Endometrial microvascular endothelial cells (primary cell): ENCODE measurements around the gene PRAMEF13. TPM values are rescaled to one million over a fixed set of nuclear protein-coding genes. Genes with fewer than 3 reads are reported as not detected.
"Not testable (repeated sequence)": the region's sequence is repeated elsewhere in the genome, so short reads cannot be mapped to it uniquely, and the experiment has no call there.

Experiments used
- in situ Hi-C: cut with HindIII; loops from 2 replicates; pipeline ENCODE4 v1.10.0; 2017; ENCODE audit warnings: low sequenced_read_pairs, low pct_unique_long_range_greater_than_20kb; ENCODE audit errors: inconsistent ontology term
- total RNA-seq: library from RNA; depleted of rRNA; stranded (reverse); fragments of >200 nt; gene quantifications from one replicate; pipeline ENCODE4 v1.2.3, GENCODE V29; 2015; ENCODE audit errors: inconsistent ontology term

PRAMEF13 gene
- total RNA-seq, 1 donor from 2014 or later, result not detected

- in situ Hi-C loops, result not testable (repeated sequence)
Measured at GRCh38 chr1:13219203-13219602, 18.0 kb upstream of the PRAMEF13 start.

GRCh38 chr1:13216619-13217018 is 15.4 kb upstream of the PRAMEF13 start:
- in situ Hi-C loops, result not testable (repeated sequence)

GRCh38 chr1:13208712-13209111 is 7.5 kb upstream of the PRAMEF13 start:
- in situ Hi-C loops, result not testable (repeated sequence)

GRCh38 chr1:13171548-13171947 is 29.7 kb downstream of the PRAMEF13 start, which contains the start of gene PRAMEF9:
PRAMEF9 (plus strand) TSS chr1:13171848; CDS start chr1:13175281, 3,433 bp downstream.
- in situ Hi-C loops, result not testable (repeated sequence)

GRCh38 chr1:13165531-13165930 is 35.7 kb downstream of the PRAMEF13 start, which contains the start of gene HNRNPCL4:
HNRNPCL4 (minus strand) TSS chr1:13165631; CDS start chr1:13165467, 164 bp downstream.
- in situ Hi-C loops, result not testable (repeated sequence)

- in situ Hi-C loops, result not testable (repeated sequence)
Measured at GRCh38 chr1:13155909-13156308, 45.3 kb downstream of the PRAMEF13 start, which contains the start of gene PRAMEF26. PRAMEF26 (minus strand) TSS chr1:13156009; CDS start chr1:13153095, 2,914 bp downstream.

Other genes starting within 250 kb of the PRAMEF13 start
- not detected for gene PRAMEF27, start 144.8 kb downstream of the PRAMEF13 start, total RNA-seq
- gene HNRNPCL3, start 140.6 kb downstream of the PRAMEF13 start, total RNA-seq, result not detected
- gene PRAMEF25, start 130.6 kb downstream of the PRAMEF13 start, total RNA-seq, result not detected
- gene HNRNPCL2, start 84.6 kb downstream of the PRAMEF13 start, total RNA-seq, result not detected
- not detected for gene PRAMEF26, start 45.4 kb downstream of the PRAMEF13 start, total RNA-seq
- gene HNRNPCL4, start 35.8 kb downstream of the PRAMEF13 start, total RNA-seq, result not detected
- not detected for gene PRAMEF9, start 29.6 kb downstream of the PRAMEF13 start, total RNA-seq
- not detected for gene PRAMEF18, start 24.7 kb upstream of the PRAMEF13 start, total RNA-seq
- not detected for gene PRAMEF5, start 52.8 kb upstream of the PRAMEF13 start, total RNA-seq
- not detected for gene PRAMEF8, start 83.7 kb upstream of the PRAMEF13 start, total RNA-seq
- not detected for gene PRAMEF33, start 102.1 kb upstream of the PRAMEF13 start, total RNA-seq
- not detected for gene PRAMEF15, start 114.2 kb upstream of the PRAMEF13 start, total RNA-seq
- gene PRAMEF14, start 145.7 kb upstream of the PRAMEF13 start, total RNA-seq, result not detected
- gene PRAMEF19, start 170.5 kb upstream of the PRAMEF13 start, total RNA-seq, result not detected
- not detected for gene PRAMEF17, start 188.2 kb upstream of the PRAMEF13 start, total RNA-seq
- not detected for gene PRAMEF20, start 209.0 kb upstream of the PRAMEF13 start, total RNA-seq